Measurements from ENCODE around the gene GAPDH.
A peak's percentile ranks its signal among the peaks of the same experiment; 100 is the strongest.
"Not testable (repeated sequence)": the region's sequence is repeated elsewhere in the genome, so short reads cannot be mapped to it uniquely, and the experiment has no call there.

GAPDH gene

DNA sequence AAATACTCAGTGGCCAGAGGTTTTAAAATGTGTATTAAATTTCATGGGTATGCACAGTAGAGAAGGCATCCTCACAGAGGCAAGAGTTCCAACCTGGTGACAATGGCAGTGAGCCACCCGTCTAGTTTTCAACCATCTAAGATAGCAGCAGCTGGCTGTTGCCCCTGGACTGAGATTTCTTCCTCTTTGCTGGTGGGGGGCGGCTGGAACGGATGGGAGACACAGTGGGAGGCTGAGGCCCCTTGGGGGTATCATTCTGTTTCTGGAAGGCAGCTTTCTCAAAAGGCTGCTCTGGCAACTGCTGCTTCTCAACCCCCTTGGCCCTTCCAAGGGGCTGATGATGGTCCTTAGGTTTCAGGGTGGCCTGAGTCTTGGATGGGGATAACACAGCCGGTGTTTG is 22.5 kb downstream of the GAPDH start:
- Histone ChIP-seq H4K20me1 (peaks cover 82% of the 10 kb centered on the region), H3K9me3 (no peaks in the 10 kb centered on the region), H3K27me3 (no peaks in the 10 kb centered on the region), H3K27ac (no peak overlapping the region), H3K36me3 (peaks cover 56% of the 10 kb centered on the region), H3K4me3 (no peak overlapping the region), H3K4me1 (peaks cover 54% of the 10 kb centered on the region), H3K4me2 (peak overlapping the region; percentile 96; the same call in 1 of the 2 replicates), H3K9ac (no peak overlapping the region)
- TF ChIP-seq Cebpa-rat (IDR thresholded peaks at IDR 0.05): no peak

GRCh38 chr12:6558014-6558760 is 23.9 kb downstream of the GAPDH start:
- not testable (repeated sequence) for H3K27me3 ChIP-seq, H3K9ac ChIP-seq, H3K27ac ChIP-seq, H3K4me3 ChIP-seq, H3K9me3 ChIP-seq
- H3K4me2 ChIP-seq: peak overlapping the region; percentile 7; the same call in 1 of the 2 replicates
- peaks cover 69% of the 10 kb centered on the region for H3K36me3 ChIP-seq
- H4K20me1 ChIP-seq: peaks cover 80% of the 10 kb centered on the region
- peaks cover 41% of the 10 kb centered on the region for H3K4me1 ChIP-seq

- Histone ChIP-seq H3K9ac (no peak overlapping the region), H3K27ac (no peak overlapping the region), H3K4me2 (no peak overlapping the region), H3K27me3 (no peaks in the 10 kb centered on the region), H4K20me1 (peaks cover 80% of the 10 kb centered on the region), H3K9me3 (no peaks in the 10 kb centered on the region), H3K4me1 (peaks cover 27% of the 10 kb centered on the region), H3K4me3 (no peak overlapping the region), H3K36me3 (peaks cover 82% of the 10 kb centered on the region)
- no peak for TF ChIP-seq Cebpa-rat (IDR thresholded peaks at IDR 0.05)
Measured at GRCh38 chr12:6559500-6559899, 25.2 kb downstream of the GAPDH start.

DNA sequence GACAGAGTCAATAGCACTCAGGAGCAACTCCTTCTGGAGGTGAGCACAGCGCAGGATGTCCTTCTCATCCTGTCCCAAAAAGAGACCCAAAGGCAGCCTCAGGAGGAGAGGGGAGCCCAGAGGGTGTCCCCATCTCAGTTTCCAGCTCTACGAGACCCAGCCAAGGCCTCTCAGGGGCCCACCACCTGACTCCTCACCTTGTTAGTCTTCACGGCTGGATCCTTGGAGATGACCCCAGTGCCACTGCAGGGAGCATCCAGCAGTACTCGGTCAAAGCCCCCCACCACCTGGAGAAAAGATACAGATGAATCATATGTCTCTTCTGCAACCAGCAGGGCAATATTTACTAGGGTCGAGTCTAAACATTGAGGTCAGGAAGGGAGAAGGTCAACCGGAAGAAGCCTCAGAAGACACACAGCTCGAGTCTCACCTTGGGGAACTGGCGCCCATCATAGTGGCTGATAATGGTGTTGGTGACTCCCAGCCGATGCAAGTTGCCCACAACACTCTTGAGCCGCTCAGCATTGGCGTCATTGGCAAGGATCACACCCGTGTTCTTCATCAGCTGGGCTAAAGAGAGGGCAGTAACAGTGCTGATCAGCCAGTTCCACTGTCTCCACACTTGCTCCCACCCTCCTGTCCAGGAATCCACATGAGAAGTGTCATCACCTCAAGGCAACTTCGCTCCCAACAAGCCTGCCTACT is 26.3 kb downstream of the GAPDH start:
- Histone ChIP-seq H3K4me3 (no peak overlapping the region), H3K36me3 (peaks cover 94% of the 10 kb centered on the region), H3K9me3 (no peaks in the 10 kb centered on the region), H3K27ac (no peak overlapping the region), H3K9ac (no peak overlapping the region), H3K4me2 (no peak overlapping the region), H3K27me3 (no peaks in the 10 kb centered on the region), H4K20me1 (peaks cover 71% of the 10 kb centered on the region), H3K4me1 (peaks cover 24% of the 10 kb centered on the region)
- TF ChIP-seq Cebpa-rat (IDR thresholded peaks at IDR 0.05): no peak

DNA sequence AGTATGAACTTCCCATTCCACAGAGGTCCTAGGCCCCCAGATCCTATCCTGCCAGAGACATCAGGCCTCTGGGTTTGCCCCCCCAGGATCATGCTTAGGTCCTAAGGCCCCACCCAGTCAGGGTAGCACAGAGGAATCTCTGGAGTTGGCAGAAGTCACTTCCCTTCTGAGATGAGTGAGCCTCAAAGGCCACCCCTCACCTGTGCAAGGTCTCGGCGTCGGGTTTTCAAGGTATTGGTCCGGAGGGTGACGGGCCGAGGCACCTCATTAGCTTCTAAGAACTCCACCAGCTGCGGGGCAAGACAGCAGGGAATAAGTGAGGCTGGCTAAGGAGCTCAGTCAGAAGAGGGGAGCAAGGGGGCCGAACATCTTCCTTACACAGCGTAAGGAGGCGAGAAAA is 28.6 kb downstream of the GAPDH start:
- Histone ChIP-seq H3K9ac (no peak overlapping the region), H3K4me1 (peaks cover 28% of the 10 kb centered on the region), H3K4me2 (no peak overlapping the region), H3K36me3 (peaks cover 91% of the 10 kb centered on the region), H3K9me3 (no peaks in the 10 kb centered on the region), H3K27ac (no peak overlapping the region), H3K4me3 (no peak overlapping the region), H4K20me1 (peaks cover 70% of the 10 kb centered on the region), H3K27me3 (no peaks in the 10 kb centered on the region)
- TF ChIP-seq Cebpa-rat (IDR thresholded peaks at IDR 0.05): no peak

DNA sequence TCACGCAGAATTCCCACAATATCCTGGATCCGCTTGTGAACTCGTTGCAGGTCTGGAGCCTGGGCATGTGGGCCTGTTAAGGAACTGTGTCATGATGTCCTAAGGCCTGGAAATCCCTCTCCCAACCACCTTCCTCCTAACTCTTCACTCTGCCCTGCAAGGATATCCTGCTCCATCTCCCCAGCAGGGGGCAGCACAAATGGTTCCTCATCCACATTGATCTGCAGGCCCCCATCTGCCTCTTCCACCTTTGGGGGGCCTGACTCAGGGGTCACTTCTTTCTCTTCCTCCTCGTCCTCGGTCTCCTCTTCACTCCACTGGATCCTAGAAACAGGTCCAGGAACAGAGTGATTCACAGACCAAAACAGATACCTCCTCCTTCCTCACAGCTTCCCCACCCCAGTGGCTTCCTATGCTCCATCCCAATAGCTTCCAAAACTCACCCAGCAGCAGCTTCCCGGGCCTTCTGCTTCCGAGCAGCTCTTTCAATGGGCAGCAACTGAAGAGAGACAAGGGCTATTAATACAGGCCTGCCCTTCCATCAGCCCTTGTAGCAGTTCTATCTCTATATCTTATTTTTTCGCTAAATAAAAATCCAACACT is 29.2 kb downstream of the GAPDH start:
- Histone ChIP-seq H3K9me3 (no peaks in the 10 kb centered on the region), H3K4me3 (no peak overlapping the region), H3K36me3 (peaks cover 86% of the 10 kb centered on the region), H3K27ac (no peak overlapping the region), H3K4me2 (no peak overlapping the region), H3K4me1 (peaks cover 23% of the 10 kb centered on the region), H3K9ac (no peak overlapping the region), H4K20me1 (peaks cover 63% of the 10 kb centered on the region), H3K27me3 (no peaks in the 10 kb centered on the region)
- no peak for TF ChIP-seq Cebpa-rat (IDR thresholded peaks at IDR 0.05)

- peaks cover 35% of the 10 kb centered on the region for H3K4me1 ChIP-seq
- H3K27me3 ChIP-seq: no peaks in the 10 kb centered on the region
- peak overlapping the region; percentile 85 for H3K4me2 ChIP-seq
- TF ChIP-seq Cebpa-rat (IDR thresholded peaks at IDR 0.05): no peak
- H3K4me3 ChIP-seq: peak overlapping the region; percentile 79
- H3K27ac ChIP-seq: peak overlapping the region; percentile 81
- H4K20me1 ChIP-seq: peaks cover 71% of the 10 kb centered on the region
- H3K9ac ChIP-seq: peak overlapping the region; percentile 83
- no peaks in the 10 kb centered on the region for H3K9me3 ChIP-seq
- H3K36me3 ChIP-seq: peaks cover 84% of the 10 kb centered on the region
Measured at GRCh38 chr12:6567112-6567670, 32.9 kb downstream of the GAPDH start.

- no peak for TF ChIP-seq Cebpa-rat (IDR thresholded peaks at IDR 0.05)
- H3K4me3 ChIP-seq: no peak overlapping the region
- H3K9ac ChIP-seq: 0 out of 2 replicates have a peak overlapping the region, but pooled peaks have one; percentile 83
- peak overlapping the region; percentile 85; the same call in 1 of the 2 replicates for H3K4me2 ChIP-seq
- peaks cover 35% of the 10 kb centered on the region for H3K4me1 ChIP-seq
- H3K9me3 ChIP-seq: no peaks in the 10 kb centered on the region
- no peak overlapping the region for H3K27ac ChIP-seq
- H3K27me3 ChIP-seq: no peaks in the 10 kb centered on the region
- peaks cover 83% of the 10 kb centered on the region for H3K36me3 ChIP-seq
- H4K20me1 ChIP-seq: peaks cover 68% of the 10 kb centered on the region
Measured at GRCh38 chr12:6569312-6569711, 35.0 kb downstream of the GAPDH start.

- Histone ChIP-seq H3K27ac (no peak overlapping the region), H4K20me1 (peaks cover 69% of the 10 kb centered on the region), H3K9ac (no peak overlapping the region), H3K27me3 (no peaks in the 10 kb centered on the region), H3K36me3 (peaks cover 83% of the 10 kb centered on the region), H3K9me3 (no peaks in the 10 kb centered on the region), H3K4me3 (no peak overlapping the region), H3K4me2 (no peak overlapping the region), H3K4me1 (peaks cover 35% of the 10 kb centered on the region)
- TF ChIP-seq Cebpa-rat (IDR thresholded peaks at IDR 0.05): no peak
Measured at GRCh38 chr12:6569786-6570185, 35.5 kb downstream of the GAPDH start.
